Forelimb muscle (tissue), 1 donor: ENCODE measurements around the gene ZSCAN1. TPM values are rescaled to one million over a fixed set of nuclear protein-coding genes. Genes with fewer than 3 reads are reported as not detected.

Experiments
- DNase-seq: peaks from one replicate; pipeline ENCODE4 v3.0.0-alpha.2; 2013; ENCODE audit warnings: low read depth
- polyA plus RNA-seq: library from polyadenylated mRNA; unstranded; fragments of 120-200 nt; gene quantifications from one replicate; pipeline ENCODE4 v1.2.1, GENCODE V29; 2013; ENCODE audit not compliant: insufficient read length

Gene ZSCAN1
- polyA plus RNA-seq, 1 donor: 0.91 TPM

DNA sequence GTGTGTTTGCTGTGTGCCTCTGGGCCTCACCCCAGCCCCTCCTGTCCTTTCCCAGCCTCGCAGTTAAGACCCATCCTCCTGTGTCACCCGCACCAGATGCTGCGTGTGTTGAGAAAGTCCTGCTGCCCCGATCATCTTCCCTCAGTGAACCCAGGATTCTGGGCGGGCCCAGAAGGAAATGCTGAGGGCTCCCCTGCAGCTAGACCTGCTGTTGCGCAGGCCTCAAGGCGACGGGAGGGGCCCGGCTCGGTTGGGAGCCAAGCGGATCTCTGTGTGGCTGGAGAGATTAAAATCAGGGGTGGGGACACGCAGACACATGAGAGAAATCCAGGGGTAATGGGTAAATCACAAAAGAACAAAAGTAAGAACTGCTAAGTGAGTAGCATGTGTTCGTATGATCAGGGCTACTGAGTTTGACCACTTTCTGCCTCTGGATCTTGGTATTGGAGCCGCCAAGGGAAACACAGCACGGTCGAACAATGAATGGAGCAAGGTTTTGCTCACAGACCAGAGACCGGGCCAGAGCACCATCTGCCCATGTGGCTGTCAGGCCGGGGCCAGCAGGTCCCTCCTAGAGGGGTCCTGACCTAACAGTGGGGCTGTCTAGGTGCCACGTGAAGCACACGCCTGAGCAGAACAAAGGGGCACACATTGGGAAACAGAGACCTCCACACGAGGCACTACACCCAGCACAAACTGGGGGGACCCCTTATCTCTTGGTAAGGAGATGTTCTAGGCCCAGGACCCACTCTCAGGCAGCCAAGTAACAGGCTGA lies 7.1 kb downstream of the ZSCAN1 start:
- no peak for DNase-seq

DNA sequence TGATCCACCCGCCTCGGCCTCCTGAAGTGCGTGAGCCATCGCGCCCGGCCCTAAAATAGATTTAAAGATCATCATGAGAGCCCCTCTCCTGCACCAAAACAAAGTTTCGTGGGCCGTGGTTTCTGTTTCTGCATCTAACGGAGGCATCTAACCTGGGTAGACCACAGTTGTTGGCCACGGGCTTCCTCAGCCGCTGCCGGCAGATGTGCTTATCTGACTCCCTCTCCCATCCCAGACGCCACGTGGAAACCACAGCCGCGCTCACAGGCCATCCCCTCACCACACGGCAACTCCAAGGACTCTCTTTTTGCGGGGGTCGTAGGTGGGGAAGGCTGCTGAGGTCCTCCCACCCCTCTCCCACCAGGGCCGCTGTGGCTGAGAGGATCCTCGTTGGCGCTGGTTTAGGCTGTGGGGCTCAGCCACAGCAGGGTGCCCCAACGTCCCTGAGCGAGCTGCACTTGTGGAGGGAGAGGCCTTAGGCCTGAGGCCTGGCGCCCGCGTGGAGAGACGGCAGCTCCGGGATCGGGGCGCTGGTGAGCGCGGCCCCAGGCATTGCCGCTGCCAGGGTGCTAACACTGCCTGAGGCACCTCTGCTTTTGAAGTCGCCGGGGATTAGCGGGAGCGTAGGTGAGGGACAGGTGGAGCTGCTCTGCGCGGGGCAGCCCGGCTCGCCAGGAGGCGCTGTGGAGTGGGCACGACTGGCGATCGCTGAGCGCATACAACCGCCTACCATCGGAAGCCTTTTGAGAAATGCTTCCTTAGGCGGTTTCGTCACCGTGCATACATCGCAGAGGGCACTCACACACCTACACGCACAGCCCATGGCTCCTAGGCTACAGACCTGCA lies 8.9 kb downstream of the ZSCAN1 start:
- no peak for DNase-seq

DNA sequence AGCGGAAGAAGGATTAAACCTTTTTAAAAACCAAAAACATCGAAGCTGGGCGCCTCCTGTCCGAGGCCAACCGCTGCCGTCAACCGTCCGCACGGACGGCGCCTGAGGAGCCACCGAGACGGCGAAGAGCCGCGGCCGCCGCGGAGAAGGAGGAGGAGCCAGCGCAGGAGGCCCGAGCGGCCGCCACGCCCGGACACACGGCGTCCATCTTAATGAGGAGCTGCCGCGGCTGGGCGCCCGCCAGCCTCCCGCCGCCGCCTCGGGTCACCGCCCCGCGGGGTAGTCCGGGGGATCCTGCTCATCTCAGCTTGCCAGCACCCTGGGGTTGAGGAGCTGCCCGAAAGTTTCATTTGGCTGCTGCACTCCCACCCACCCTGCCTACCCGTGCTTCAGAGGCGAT lies 10.6 kb downstream of the ZSCAN1 start:
- DNase-seq: no peak

DNA sequence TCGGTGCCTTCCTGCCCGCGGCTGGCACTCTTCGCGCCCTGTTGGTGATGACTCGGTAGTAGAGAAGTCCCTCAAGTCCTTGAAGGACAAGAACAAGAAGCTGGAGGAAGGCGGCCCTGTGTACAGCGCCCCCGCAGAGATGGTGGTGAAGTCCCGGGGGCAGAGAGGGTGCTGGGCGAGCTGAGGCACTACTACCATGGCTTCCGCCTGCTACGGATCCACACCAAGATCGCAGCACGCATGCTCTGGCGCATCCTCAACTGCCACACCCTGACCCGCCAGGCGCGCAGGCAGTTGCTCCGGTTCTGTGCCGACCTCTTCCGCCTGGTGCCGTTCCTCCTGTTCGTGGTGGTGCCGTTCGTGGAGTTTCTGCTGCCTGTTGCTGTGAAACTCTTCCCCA lies 11.1 kb downstream of the ZSCAN1 start:
- no peak for DNase-seq

DNA sequence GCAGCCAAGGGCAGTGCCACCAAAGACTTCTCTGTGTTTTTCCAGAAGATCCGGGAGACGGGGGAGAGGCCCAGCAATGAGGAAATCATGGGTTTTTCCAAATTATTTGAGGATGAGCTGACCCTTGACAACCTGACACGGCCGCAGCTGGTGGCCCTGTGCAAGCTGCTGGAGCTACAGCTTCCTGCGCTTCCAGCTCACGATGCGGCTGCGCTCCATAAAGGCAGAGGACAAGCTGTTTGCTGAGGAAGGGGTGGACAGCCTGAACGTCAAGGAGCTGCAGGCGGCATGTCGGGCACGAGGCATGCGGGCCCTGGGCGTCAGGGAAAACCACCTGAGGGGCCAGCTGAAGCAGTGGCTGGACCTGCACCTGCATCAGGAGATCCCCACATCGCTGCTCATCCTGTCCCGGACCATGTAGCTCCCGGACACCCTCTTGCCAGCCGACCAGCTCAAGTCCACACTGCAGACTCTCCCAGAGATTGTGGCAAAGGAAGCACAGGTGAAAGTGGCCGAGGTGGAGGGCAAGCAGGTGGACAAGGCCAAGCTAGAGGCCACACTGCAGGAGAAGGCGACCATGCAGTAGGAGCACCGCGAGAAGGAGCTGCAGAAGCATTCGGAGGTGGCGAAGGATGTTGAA lies 11.7 kb downstream of the ZSCAN1 start:
- DNase-seq: no peak

DNA sequence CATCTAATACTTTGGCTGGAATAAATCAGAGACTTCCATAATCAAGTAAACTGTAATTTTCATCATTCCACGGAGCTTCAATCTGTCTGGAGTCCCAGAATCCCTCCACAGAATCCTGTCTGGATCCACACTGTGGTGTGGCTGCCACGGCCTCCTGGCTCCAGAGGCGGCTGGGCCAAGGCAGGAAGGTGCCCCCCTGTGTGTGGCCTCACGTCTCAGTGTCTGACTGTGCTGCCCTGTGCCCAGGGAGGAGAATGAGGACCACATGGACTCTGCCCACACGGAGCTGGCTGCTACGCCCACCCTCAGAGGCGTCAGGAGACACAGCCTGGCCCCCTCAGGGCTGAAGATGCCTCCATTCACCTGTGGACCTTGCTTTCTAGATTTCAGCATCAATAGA lies 13.0 kb downstream of the ZSCAN1 start:
- DNase-seq: no peak

DNA sequence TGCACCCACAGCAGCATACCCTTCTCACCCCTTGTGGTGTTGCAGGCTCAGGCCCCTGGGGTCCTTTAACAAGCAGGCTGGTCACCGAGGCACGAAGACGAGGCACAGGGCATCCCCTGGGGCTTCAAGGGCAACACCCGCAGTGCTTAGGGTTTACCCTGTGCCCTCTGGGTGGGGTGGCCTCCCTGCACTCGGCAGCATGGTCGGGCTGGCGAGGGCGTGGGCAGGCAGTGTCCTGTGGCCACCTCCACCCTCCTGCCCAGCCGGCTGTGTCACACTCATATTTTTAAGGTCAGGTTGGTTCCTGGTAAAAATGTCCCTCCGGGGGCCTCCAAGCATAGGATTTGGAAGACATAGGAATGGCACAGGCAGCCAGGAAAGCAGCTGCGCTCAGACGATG lies 13.8 kb downstream of the ZSCAN1 start:
- DNase-seq: no peak

DNA sequence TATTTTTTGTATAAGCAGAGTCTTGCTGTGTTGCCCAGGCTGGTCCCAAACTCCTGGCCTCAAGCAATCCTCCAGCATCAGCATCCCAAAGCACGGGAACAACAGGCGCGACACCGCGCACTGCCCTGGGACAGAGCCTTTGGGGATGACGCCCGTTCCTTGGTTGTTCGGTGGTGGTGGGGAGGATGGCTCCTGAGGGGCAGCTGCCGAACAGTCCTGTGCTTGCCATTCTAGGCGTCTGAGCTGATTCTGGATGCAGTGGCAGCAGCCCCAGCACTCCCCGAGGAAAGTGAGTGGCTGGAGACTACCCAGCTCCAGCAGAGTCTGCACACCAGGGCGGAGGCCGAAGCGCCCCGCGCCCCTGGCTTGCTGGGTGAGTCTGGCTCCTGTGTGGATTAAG lies 18.4 kb downstream of the ZSCAN1 start:
- DNase-seq: no peak

DNA sequence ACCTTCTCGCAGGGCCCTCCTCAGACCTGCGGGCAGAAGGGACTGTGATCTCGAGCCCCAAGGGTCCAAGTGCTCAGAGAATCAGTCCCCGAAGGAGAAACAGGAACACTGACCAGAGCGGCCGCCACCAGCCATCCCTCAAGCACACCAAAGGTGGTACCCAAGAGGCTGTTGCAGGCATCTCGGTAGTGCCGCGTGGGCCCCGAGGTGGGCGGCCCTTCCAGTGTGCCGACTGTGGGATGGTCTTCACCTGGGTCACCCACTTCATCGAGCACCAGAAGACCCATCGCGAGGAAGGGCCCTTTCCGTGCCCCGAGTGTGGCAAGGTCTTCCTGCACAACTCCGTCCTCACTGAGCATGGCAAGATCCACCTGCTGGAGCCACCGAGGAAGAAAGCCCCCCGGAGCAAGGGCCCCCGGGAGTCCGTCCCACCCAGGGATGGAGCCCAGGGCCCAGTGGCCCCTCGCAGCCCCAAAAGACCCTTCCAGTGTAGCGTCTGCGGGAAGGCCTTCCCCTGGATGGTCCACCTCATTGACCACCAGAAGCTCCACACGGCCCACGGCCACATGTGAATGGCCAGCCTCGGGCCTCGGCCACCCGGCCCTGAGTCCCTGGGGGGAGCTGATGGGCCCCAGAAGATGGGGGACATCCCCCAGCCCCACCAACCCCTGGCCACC lies 19.8 kb downstream of the ZSCAN1 start:
- DNase-seq: no peak

DNA sequence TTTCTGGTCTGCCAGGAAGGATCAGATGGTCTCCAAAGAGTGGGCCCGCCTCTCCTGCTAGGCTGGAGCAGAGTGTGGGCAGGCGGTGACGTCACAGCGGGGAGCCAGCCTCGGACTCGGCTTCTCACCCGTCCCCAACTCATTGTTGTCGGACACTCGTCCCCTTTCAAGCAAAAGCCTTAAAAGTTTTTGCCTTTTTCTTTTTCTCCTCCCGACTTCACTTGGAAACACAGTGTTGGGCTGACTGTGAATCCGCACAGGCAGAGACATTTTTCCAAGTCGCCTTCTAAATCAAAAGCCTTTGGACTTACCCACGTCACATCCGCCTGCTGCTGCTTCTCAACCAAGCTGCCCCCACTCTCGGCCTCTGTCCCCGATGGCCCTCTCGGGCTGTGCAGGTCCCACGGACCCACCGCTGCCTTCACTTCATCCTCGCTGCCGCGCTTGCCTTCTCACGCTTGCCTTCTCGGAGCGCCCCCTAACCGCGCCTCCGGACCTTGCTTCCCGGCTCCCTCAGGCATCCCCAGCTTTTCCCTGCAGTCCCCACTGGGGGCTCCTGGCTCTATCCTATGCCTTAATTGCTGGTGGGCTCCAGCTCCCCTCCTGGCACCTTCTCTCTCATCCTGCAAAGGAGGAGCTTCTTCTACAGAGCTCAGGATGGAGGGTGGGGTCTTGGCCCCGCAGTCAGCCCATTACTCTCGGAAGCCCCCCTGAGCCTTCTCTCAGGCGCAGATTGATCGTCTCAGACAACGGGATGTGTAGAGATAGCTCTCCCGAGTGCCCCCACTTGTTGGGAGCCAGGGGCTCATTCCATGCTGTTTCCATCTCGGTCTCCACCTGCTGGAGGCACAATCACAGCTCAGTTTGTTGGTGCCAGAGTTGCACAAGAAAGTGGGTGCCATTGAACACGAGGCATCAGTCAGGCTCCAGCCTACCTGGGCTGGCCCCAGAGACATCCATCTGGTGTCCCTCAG lies 21.4 kb downstream of the ZSCAN1 start:
- no peak for DNase-seq

DNA sequence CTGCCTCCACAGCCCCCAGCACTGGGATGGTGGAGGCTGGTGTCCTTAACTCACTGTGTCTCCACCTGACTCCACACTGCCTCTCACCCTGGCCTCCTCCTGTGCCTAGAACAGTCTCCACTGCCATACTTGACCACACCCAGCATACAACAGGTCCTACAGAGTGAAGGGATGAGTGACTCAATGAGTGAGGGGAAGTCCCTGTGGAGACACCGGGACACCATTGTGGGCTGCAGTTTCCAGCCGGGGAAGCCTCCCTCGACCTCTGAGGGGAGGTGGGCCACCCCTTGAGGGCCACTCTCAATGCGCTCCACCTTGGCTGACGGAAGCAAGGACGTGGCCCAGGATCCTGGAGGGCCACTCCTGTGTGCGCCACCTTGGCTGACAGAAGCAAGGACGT lies 22.4 kb downstream of the ZSCAN1 start:
- no peak for DNase-seq

DNA sequence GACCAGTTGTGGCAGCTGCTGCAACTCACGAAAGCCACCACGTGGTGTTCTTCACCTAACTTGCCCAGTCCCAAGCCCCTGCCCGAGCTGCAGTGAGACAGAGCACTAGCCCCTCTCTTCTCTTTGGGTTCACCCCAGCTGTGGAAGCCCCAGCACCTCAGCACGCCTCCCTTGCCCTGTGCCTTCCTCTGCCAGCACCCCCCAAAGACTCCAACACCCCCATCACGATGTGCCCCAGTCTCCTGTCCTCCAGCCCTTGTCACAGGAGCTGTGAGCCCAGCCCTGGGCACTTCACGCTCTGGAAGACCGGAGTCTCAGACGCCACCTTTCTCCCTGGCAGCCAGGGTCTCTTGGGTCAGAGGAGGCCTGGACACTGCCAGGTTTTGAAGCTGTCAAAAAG lies 23.0 kb downstream of the ZSCAN1 start:
- no peak for DNase-seq

DNA sequence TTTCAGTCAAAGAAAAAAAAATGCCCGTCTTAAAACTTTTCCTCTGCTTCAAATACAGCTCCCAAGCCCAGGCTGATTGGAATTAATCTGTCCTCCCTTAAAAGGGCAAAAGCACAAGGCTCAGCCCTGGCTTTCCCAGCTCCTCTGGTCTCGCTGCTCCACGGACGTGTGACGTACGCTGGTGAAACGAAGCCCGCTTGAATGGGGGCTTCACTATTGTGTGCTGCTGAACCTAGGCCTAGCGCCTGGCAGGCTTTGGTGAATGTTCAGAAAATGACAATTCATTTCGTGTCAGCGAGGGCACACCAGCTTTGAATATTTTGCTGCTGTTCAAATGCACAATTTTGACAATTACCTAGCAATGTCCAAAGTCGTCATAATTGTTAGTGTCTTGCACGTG lies 24.6 kb downstream of the ZSCAN1 start:
- no peak for DNase-seq

DNA sequence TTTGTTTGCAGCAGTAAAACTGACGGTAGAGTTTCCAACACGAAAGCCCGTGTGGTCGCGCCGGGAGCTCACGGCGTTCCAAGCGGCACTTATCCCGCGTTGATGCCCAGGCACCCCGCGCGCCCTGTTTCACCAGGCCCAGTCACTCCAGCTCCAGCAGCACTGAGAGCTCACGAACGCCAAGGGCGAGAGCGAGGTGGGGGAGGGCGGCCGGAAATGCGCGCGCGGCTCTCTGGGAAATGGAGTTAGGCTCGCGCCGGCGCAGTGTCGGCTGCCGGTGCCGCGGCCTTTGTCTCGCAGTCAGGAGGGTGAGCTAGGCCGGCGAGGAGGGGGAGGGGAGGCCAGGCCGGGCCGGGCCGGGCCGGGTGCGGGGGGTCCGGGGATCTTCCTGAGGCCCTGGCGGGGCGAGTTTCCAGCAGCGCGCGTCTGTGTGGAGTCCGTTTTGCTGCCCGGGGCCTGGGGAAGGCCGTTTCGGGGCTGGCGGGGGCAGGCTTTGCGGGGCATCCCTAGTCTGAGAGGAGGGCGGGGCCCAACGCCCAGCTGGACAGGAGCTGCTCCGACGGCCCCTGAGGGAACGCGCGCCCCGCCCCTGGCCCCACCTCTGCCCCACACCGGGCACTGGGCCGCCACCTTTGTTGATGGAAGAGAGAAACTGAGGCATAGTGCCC lies 25.3 kb downstream of the ZSCAN1 start, which contains the start of gene ZNF135:
Gene ZNF135, plus strand, starts transcription at position 280 of the 668 bp plus-strand sequence. CDS start 721 bp downstream, outside the sequence.
- peak; percentile 60 for DNase-seq

DNA sequence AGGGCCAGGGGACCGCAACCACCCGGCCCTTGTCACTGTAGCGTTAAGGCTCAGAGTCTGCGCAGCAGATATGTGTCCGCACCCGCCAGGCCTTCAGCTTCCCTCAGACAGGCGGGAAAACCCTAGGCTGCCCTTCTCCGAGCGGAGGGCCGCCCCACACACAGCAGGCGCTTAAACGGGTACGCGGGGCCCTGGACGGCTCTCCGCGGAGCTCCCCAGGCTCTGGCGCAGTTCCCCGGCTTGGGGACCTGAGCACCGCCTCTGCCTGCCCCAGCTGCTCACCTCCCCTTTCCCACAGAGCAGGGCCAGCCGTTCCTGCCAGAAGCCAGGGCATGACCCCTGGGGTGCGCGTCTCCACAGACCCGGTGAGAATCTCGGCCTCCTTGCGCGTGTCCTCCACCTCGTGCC lies 25.9 kb downstream of the ZSCAN1 start:
- DNase-seq: no peak

DNA sequence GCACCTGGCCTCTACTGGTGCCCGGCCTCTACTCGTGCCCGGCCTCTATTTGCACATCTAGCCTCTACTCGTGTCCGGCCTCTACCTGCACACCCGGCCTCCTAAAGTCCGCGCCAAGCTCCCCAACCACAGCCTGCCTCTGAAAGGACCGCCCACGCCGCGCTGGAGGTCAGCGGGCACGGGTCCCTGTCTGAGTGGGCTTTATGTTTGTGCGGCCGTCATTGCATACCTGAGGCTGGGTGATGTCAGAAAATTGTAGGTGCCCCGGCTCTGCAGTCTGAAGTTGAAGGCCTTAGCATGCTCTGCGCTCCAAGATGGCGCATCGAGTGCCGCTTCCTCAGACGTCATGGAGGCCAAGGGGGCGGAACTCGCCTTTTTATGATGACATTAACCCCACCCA lies 26.4 kb downstream of the ZSCAN1 start:
- no peak for DNase-seq

DNA sequence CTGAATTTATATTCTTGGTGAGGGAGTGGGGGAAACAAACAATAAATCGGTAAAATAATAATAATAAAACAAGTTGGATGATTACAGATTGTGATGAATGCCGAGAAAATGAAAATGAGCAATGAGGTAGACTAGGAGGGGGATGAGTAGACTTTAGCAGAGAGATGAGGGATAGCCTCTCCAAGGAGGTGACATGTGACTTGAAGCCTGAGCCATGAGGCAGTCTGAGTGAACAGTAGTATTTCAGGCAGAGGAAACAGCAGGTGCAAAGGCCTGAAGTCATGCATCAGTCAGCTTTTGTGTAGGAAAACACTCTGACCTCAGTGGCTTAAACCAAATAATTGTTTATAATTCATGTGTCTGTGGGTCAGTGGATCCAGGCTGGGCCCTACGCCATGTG lies 29.9 kb downstream of the ZSCAN1 start:
- DNase-seq: no peak

DNA sequence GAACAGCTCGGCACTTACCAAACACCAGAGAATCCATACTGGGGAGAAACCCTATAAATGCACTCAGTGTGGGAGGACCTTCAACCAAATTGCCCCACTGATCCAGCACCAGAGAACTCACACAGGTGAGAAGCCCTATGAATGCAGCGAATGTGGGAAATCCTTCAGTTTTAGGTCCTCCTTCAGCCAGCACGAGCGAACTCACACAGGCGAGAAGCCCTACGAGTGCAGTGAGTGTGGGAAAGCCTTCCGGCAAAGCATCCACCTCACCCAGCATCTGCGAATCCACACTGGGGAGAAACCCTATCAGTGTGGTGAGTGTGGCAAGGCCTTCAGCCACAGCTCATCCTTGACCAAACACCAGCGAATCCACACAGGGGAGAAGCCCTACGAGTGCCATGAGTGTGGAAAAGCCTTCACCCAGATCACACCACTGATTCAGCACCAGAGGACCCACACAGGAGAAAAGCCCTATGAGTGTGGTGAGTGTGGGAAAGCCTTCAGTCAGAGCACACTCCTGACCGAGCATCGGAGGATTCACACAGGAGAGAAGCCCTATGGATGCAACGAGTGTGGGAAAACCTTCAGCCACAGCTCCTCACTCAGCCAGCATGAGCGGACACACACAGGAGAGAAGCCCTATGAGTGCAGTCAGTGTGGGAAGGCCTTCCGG lies 33.6 kb downstream of the ZSCAN1 start:
- DNase-seq: no peak

DNA sequence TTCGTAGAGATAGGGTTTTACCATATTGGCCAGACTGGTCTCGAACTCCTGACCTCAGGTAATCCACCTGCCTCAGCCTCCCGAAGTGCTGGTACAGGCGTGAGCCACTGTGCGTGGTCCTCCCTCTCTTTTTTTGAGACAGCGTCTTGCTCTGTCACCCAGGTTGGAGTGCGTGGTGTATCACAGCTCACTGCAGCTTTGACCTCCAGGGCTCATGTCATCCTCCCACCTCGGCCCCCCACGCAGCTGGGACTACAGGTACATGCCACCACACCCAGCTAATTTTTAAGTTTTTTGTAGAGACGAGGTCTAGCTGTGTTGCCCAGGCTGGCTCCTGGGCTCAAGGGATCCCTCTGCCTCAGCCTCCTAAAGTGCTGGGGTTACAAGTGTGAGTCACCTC lies 46.0 kb downstream of the ZSCAN1 start:
- DNase-seq: no peak

DNA sequence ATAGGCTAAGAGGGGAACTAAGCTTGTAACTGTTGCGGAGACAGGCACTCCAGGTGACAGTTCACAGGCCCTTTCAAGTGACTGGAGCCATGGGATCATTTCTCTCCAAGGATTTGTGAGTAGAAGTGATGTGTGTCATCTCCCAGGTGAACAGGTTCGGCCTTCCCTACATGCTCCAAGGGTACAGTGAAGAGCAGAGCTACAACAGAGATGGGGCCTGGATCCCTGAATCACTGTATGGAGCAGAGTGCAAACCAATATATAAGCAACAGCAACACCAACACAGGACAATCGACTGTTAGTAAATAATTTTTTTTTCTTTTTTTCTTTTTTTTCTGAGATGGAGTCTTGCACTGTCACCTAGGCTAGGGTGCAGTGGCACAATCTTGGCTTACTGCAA lies 49.2 kb downstream of the ZSCAN1 start:
- no peak for DNase-seq
